ENCODE measurements around the gene MYBPC1. TPM values are rescaled to one million over a fixed set of nuclear protein-coding genes. Genes with fewer than 3 reads are reported as not detected.

Gene MYBPC1
- total and polyA plus RNA-seq, 2 of the 4 experiments (the other 2 are of a cell fraction) = not detected

GRCh38 chr12:101671833-101672232, 77.1 kb downstream of the MYBPC1 start:
- Histone ChIP-seq H3K56ac (ENCODE audit: extremely low read depth, insufficient read depth, low read length) (no peak overlapping the region), H3K4me1 (ENCODE audit: control insufficient read depth, insufficient read depth, low read length) (no peaks in the 10 kb centered on the region), H2BK15ac (ENCODE audit: low read depth, low read length) (no peak overlapping the region), H3K23ac (ENCODE audit: low read depth, low read length) (no peak overlapping the region), H3K9me3 (ENCODE audit: control insufficient read depth, insufficient read depth, low read length) (no peaks in the 10 kb centered on the region), H4K8ac (ENCODE audit: low read depth in 2 of 2, low read length in 2 of 2) (no peak overlapping the region), H4K20me1 (ENCODE audit: insufficient read depth, low read length) (no peaks in the 10 kb centered on the region), H3K79me1 (ENCODE audit: low read depth in 1 of 2, low read length in 2 of 2) (no peaks in the 10 kb centered on the region), H2BK120ac (ENCODE audit: low read depth, low read length) (no peak overlapping the region), H4K5ac (ENCODE audit: low read depth, low read length) (no peak overlapping the region), H3K4me3 (ENCODE audit: insufficient read depth, low read depth, low read length) (no peak overlapping the region), H3K18ac (ENCODE audit: low read depth, low read length) (no peak overlapping the region), H4K91ac (ENCODE audit: insufficient read depth, low read depth, low read length) (no peak overlapping the region), H3K36me3 (ENCODE audit: control insufficient read depth, insufficient read depth, low read length) (no peaks in the 10 kb centered on the region), H3K4ac (ENCODE audit: low read depth, low read length) (no peak overlapping the region), H3K9me1 (ENCODE audit: insufficient read depth, low read length) (no peaks in the 10 kb centered on the region), H2BK5ac (ENCODE audit: low read depth, low read length, poor library complexity, severe bottlenecking) (no peak overlapping the region), H3K14ac (replicated peaks; ENCODE audit: low read depth, low read length) (no peak overlapping the region), H3K9ac (ENCODE audit: low read depth, low read length) (no peak overlapping the region), H2BK20ac (ENCODE audit: low read depth, low read length) (no peak overlapping the region), H2AK9ac (replicated peaks; ENCODE audit: low read depth, low read length, poor library complexity) (no peak overlapping the region), H2AK5ac (ENCODE audit: low read depth, low read length) (no peak overlapping the region), H3K27ac (ENCODE audit: insufficient read depth, low read length) (no peak overlapping the region), H2AFZ (replicated peaks; ENCODE audit: low read length, poor library complexity) (no peak overlapping the region), H3K4me2 (ENCODE audit: low read depth, low read length) (no peak overlapping the region), H3K27me3 (ENCODE audit: control insufficient read depth, insufficient read depth, low read length) (peaks cover 5% of the 10 kb centered on the region)
- in situ Hi-C loops (cut with MboI; ENCODE audit: low sequenced_read_pairs) (no loop called here), intact Hi-C loops (cut with micrococcal nuclease) (loop anchor here (2.0 kb wide), 1 partner anchor 87 kb away; no protein-coding TSS in a partner anchor), dilution Hi-C loops (cut with HindIII; ENCODE audit: low sequenced_read_pairs, unreplicated experiment) (no loop called here)
- no CpG with 5 or more reads among the region's 4 CpGs for WGBS, 2 experiments (ENCODE audit: extremely low coverage in 2 of 2, insufficient read length in 1 of 2)
- BruUV-seq (replicated peaks) = no TSS peak
- CTCF ChIA-PET = no interaction called here
- no peak for TF ChIP-seq CTCF (conservative IDR thresholded peaks at IDR 0.05; ENCODE audit: low read depth, low read length)
- no peak for TF ChIP-seq FOS (IDR thresholded peaks at IDR 0.05; ENCODE audit: low read depth, low read length)
- TF ChIP-seq MXI1 (IDR thresholded peaks at IDR 0.05; ENCODE audit: borderline replicate concordance, low read depth, low read length) = no peak
- TF ChIP-seq ELK1 (IDR thresholded peaks at IDR 0.05; ENCODE audit: borderline replicate concordance, low read depth, low read length) = no peak
- TF ChIP-seq BHLHE40 (IDR thresholded peaks at IDR 0.05; ENCODE audit: low read depth, low read length) = no peak
- TF ChIP-seq USF2 (IDR thresholded peaks at IDR 0.05; ENCODE audit: low read depth, low read length) = no peak
- no peak for TF ChIP-seq CHD1 (IDR thresholded peaks at IDR 0.05; ENCODE audit: low read depth, low read length)
- no peak for TF ChIP-seq POLR2A (IDR thresholded peaks at IDR 0.05; ENCODE audit: low read depth, low read length)
- TF ChIP-seq CEBPB (IDR thresholded peaks at IDR 0.05; ENCODE audit: low read depth, low read length) = no peak
- no peak for TF ChIP-seq RCOR1 (IDR thresholded peaks at IDR 0.05; ENCODE audit: insufficient replicate concordance, low read length)
- TF ChIP-seq NFE2L2 (IDR thresholded peaks at IDR 0.05; ENCODE audit: low read depth, low read length) = no peak
- no peak for TF ChIP-seq MAZ (IDR thresholded peaks at IDR 0.05; ENCODE audit: borderline replicate concordance, low read depth, low read length)
- no peak for TF ChIP-seq SMC3 (IDR thresholded peaks at IDR 0.05; ENCODE audit: low read depth, low read length)
- no peak for TF ChIP-seq MAFK (IDR thresholded peaks at IDR 0.05; ENCODE audit: low read depth, low read length)
- TF ChIP-seq RAD21 (IDR thresholded peaks at IDR 0.05; ENCODE audit: low read length) = no peak
- DNase-seq (no peak), ATAC-seq (ENCODE audit: low read depth) (no peak)
- POLR2A ChIA-PET (ENCODE audit: unreplicated experiment) = no interaction called here

Measured in IMR-90 (cell line).